ENCODE measurements around the gene TRIM7.
A peak's percentile ranks its signal among the peaks of the same experiment; 100 is the strongest.
"Not testable (repeated sequence)": the region's sequence is repeated elsewhere in the genome, so short reads cannot be mapped to it uniquely, and the experiment has no call there.

Gene TRIM7

GRCh38 chr5:181194489-181195248 is 10.3 kb downstream of the TRIM7 start:
- DNase-seq (ENCODE audit: insufficient read length, low spot score), result no peak
- FAIRE-seq, result no peak

DNA sequence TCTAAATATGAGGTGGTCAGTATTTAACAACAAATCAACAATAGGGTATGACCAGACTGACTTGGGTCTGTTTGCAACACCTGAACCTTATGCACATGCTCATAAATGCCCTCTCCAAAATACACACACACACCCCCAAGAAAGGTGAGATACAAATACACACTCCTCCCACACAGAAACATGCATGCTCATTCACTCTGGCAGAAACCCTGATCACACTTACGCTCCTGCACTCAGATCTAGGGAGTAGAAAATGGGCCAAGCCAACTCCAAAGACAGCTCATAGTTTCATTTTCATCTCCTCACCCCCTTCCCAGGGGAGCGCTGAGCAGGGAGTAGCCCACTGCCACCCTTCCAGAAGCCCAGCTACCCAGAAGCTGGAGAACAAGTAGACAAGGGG is 11.3 kb downstream of the TRIM7 start:
- no peak for FAIRE-seq

GRCh38 chr5:181192337-181193046 is 12.5 kb downstream of the TRIM7 start:
- FAIRE-seq (no peak), DNase-seq (ENCODE audit: insufficient read length, low spot score) (no peak)

More for the DNA sequence above, 11.3 kb downstream of the TRIM7 start:
- no peak for DNase-seq (ENCODE audit: insufficient read length, low spot score)

GRCh38 chr5:181191526-181192336 is 13.3 kb downstream of the TRIM7 start:
- DNase-seq (ENCODE audit: insufficient read length, low spot score) (peak; percentile 93), FAIRE-seq (peak; percentile 93)

- DNase-seq (ENCODE audit: insufficient read length, low spot score), result no peak
- peak; percentile 48 for FAIRE-seq
Observed at GRCh38 chr5:181190711-181191525, 14.1 kb downstream of the TRIM7 start.

DNA sequence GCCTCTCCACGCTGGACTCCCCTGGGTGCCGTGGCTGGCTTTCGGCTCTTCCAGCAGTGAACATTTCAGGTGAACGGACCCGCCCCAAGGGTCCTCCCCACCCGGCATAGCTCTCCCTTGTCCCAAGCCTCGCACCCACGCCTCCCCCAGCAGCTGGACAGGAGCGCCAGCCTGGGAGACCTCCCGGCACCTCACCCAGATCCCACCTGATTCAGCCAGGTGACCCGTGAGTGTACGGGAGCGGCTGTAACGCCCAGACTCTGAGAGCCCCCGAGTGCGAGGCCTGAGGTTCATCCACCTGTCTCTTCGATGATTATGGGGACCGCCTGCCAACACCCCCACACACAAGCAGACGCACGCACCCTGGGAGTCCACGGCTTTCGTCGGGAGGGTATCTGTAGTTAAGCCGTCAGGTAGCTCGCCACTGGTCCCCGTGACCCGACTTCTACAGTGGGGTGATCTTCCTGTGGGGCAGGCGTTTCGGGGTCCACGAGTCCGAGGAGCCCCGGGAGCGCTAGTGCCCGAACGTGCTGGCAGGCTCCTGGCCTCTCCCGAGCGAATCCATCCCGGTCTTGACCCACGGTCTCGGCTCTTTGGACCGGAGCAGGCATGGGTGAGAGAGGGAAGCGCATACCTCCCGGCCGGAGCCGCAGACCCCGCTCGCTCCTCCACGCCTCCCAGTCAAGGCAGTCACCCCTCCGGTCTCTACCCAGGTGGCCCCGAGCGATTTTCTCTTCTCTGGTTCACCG is 14.9 kb downstream of the TRIM7 start:
- DNase-seq (ENCODE audit: insufficient read length, low spot score) (no peak), FAIRE-seq (peak; percentile 58)

GRCh38 chr5:181189363-181189961 is 15.5 kb downstream of the TRIM7 start:
- FAIRE-seq (peak; percentile 58), DNase-seq (ENCODE audit: insufficient read length, low spot score) (no peak)

DNA sequence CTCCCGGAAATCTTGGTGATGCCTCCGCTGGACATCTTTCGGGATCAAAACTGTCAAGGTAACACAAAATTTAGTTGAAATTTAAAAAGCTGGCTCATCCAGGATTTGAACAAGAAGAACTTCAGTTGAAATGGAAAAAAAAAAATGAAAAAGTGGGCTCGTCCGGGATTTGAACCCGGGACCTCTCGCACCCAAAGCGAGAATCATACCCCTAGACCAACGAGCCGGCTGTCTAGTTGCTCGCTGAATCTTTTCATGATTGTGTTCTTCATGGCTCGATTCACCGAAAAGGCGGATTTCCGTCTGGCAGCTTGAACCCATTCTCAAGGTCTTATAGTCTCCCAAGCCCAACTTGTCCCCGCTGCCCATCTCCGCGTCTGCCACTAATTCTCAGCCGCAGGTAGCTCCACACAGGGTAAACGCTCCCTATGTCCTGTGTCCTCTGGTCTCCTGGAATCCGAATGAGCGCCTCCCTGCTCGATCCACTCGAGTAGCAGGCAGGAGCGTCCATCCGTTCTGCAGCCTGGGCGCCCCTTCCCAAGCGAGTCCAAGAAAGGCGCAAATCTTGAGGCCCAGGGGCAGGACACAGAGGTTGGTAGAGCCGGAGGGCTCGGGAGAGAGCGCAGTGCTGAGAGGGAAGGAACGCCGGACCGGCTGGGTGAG is 16.2 kb downstream of the TRIM7 start:
- FAIRE-seq (peak; percentile 65), DNase-seq (ENCODE audit: insufficient read length, low spot score) (no peak)

DNA sequence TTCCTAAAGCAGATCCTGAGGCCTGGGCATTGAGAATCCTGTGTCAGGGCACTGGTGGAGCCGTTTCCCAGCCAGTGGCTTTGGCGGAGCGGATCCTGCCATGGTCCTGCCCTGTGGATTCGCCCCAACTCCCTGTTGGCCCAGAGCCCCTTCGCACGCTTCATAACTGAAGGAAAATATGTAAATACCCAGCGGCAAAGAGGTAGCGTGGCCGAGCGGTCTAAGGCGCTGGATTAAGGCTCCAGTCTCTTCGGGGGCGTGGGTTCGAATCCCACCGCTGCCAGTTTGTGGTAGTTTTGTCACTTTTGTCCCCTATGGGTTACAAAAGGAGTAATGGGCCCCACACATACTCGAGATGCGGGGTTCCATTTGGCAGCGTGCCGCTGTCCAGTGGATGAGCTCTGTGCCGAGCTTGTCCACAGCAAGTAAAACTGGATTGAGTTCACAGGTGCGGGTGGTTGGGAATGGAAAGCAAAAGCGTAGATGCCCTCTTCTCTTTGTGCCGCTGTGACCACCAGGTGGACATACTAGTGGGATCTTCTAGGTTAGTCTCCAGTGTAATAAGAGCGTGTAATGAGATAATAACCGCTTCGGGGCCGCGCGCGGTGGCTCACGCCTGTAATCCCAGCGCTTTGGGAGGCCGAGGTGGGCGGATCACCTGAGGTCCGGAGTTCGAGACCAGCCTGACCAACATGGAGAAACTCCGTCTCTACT is 17.3 kb downstream of the TRIM7 start:
- DNase-seq (ENCODE audit: insufficient read length, low spot score) (no peak), FAIRE-seq (peak; percentile 52)

DNA sequence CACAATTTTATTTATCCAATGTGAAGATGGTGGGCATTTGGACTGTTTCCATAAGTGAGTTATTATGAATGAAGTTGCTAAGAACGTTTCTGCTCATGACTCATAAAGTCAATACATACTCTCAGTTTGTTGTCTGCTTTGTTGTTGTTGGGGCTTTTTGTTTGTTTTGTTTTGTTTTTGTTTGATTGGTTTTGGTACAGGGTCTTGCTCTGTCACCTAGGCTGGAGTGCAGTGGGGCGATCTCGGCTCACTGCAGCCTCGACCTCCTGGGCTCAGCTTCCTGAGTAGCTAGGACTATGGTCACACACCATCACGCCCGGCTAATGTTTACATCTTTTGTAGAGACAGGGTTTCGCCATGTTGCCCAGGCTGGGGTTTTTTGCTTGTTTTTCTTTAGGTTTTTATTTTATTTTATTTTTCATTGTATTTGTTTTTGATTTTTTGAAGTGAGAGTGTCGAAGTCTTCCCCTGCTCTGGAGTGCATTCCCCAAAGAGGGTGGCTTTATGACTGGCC is 18.0 kb downstream of the TRIM7 start:
- DNase-seq (ENCODE audit: insufficient read length, low spot score) (no peak), FAIRE-seq (no peak)

DNA sequence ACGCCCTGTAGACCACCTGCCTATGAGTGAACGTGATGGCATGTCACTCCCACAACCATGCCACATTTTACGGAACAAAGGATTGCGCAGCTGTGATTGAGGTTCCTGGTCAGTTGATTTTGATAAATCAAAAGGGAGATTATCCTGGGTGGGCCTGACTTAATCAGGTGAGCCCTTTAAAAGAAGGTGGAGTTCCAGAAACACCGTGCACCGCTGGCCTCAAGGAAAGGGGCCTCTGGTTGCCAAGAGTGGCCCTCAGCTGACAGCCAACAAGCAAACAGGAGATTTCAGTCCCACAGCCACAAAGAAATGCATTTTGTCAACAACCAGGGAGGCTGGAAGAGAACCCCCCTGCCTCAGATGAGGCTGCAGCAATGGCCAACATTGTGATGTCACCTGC is 19.0 kb downstream of the TRIM7 start:
- no peak for DNase-seq (ENCODE audit: insufficient read length, low spot score)
- no peak for FAIRE-seq

- no peak for DNase-seq (ENCODE audit: insufficient read length, low spot score)
- no peak for FAIRE-seq
Observed at GRCh38 chr5:181185560-181185959, 19.4 kb downstream of the TRIM7 start.

GRCh38 chr5:181184845-181185216 is 20.2 kb downstream of the TRIM7 start:
- DNase-seq (ENCODE audit: insufficient read length, low spot score) (no peak), FAIRE-seq (no peak)

GRCh38 chr5:181182651-181183050 is 22.3 kb downstream of the TRIM7 start:
- FAIRE-seq (no peak), DNase-seq (ENCODE audit: insufficient read length, low spot score) (no peak)

GRCh38 chr5:181181650-181182565 is 23.1 kb downstream of the TRIM7 start:
- peak; percentile 68 for FAIRE-seq
- no peak for DNase-seq (ENCODE audit: insufficient read length, low spot score)

- FAIRE-seq; DNase-seq (ENCODE audit: insufficient read length, low spot score): not testable (repeated sequence)
Observed at GRCh38 chr5:181177559-181177958, 27.4 kb downstream of the TRIM7 start.
